HepG2 (cell line): ENCODE measurements around the gene ZNF429. TPM values are rescaled to one million over a fixed set of nuclear protein-coding genes. Genes with fewer than 3 reads are reported as not detected.

ENCODE experiments used
- ATAC-seq: fragments of 200-7000 bp; cut with Tn5 transposase; 3 replicates; pipeline ENCODE4 v1.9.1; 2020; ENCODE audit warnings: mild to moderate bottlenecking, moderate library complexity
- BruUV-seq: library from RNA; stranded (reverse); fragments of 400-500 nt; replicated peaks from 2 replicates; lab custom pipeline; 2021; lab: Mats Ljungman, UMichigan
- CTCF ChIA-PET: fragments of 300-600 bp; formaldehyde crosslinking; extraction: SDS; loops from one replicate; lab custom pipeline; 2021; ENCODE audit warnings: low total read pairs, inconsistent platforms, low intra/inter-chr PET ratio; lab: Yijun Ruan, JAX
- POLR2A ChIA-PET: fragments of 350-600 bp; sonication (Branson Sonifier 250); formaldehyde crosslinking; loops from one replicate; lab custom pipeline; 2020; ENCODE audit warnings: antibody characterized with exemption, inconsistent platforms; lab: Yijun Ruan, JAX
- DNase-seq: peaks from one replicate; pipeline ENCODE4 v3.0.0-alpha.2; 2015; ENCODE audit warnings: low spot score
- FAIRE-seq: peaks from 3 replicates; lab custom pipeline; 2011; peaks lifted over from hg19 to GRCh38; lab: Jason Lieb, UNC
- H2AFZ ChIP-seq: one replicate; pipeline ENCODE4 v1.6.1; 2011; ENCODE audit warnings: low read length, inconsistent platforms
- H3K27ac ChIP-seq: fragments of 300-600 bp; 3 replicates; pipeline ENCODE4 v1.8.0; 2011; ENCODE audit warnings: mixed run types, mild to moderate bottlenecking, mixed read lengths, low read length, inconsistent platforms; ENCODE audit not compliant: insufficient read depth; ENCODE audit errors: extremely low read length
- H3K27me3 ChIP-seq, 2 experiments: fragments of 200-600 bp in 1 of 2; 2 replicates in 1 of 2; 3 replicates in 1 of 2; pipeline versions ENCODE4 v1.6.0 to v1.8.0; 2011; ENCODE audit warnings: low read length in 2 of 2, mild to moderate bottlenecking in 2 of 2, moderate library complexity in 2 of 2, inconsistent platforms in 1 of 2; ENCODE audit not compliant: insufficient read depth in 2 of 2, control insufficient read depth in 1 of 2
- H3K36me3 ChIP-seq, 2 experiments: fragments of 200-600 bp in 1 of 2; replicated peaks in 1 of 2; 2 replicates in 1 of 2; 3 replicates in 1 of 2; pipeline versions ENCODE4 v1.5.1 to v1.8.0; 2011; ENCODE audit warnings: low read length in 2 of 2, inconsistent platforms in 1 of 2; ENCODE audit not compliant: insufficient read depth in 2 of 2, control insufficient read depth in 1 of 2
- H3K4me1 ChIP-seq: 2 replicates; pipeline ENCODE4 v1.5.1; 2012; ENCODE audit warnings: low read length, inconsistent platforms; ENCODE audit not compliant: insufficient read depth
- H3K4me2 ChIP-seq: 2 replicates; pipeline ENCODE4 v1.6.0; 2011; ENCODE audit warnings: low read depth, low read length, inconsistent platforms
- H3K4me3 ChIP-seq, 3 experiments: fragments of 200-600 bp in 1 of 3; sonication (generic), shearing (Covaris generic) in 1 of 3; replicated peaks in 1 of 3; 2 replicates each; pipeline ENCODE4 v1.5.1; 2011 to 2016; ENCODE audit warnings: low read length in 3 of 3, inconsistent platforms in 2 of 3, low read depth in 2 of 3, mild to moderate bottlenecking in 2 of 3, control low read depth in 1 of 3, mixed read lengths in 1 of 3; ENCODE audit not compliant: insufficient read depth in 1 of 3
- H3K79me2 ChIP-seq: one replicate; pipeline ENCODE4 v1.6.1; 2011; ENCODE audit warnings: low read length, inconsistent platforms; ENCODE audit not compliant: insufficient read depth
- H3K9ac ChIP-seq: 2 replicates; pipeline ENCODE4 v1.6.0; 2011; ENCODE audit warnings: mild to moderate bottlenecking, low read depth, low read length, inconsistent platforms; ENCODE audit not compliant: insufficient read depth
- H3K9me3 ChIP-seq: 2 replicates; pipeline ENCODE4 v1.5.1; 2012; ENCODE audit warnings: mild to moderate bottlenecking, low read length
- H4K20me1 ChIP-seq: 2 replicates; pipeline ENCODE4 v1.6.0; 2011; ENCODE audit warnings: inconsistent platforms, mild to moderate bottlenecking, low read length, moderate library complexity; ENCODE audit not compliant: insufficient read depth
- HDAC1 ChIP-seq: sonication (generic); formaldehyde crosslinking; IDR thresholded peaks from 2 replicates; pipeline ENCODE4 v1.5.1; 2020; ENCODE audit warnings: mild to moderate bottlenecking, missing genetic modification reagents
- MAFF ChIP-seq: IDR thresholded peaks from 2 replicates; pipeline ENCODE4 v1.6.1; 2011; ENCODE audit warnings: low read depth, low read length, improper control_type of control experiment
- MTA1 ChIP-seq: sonication (generic); formaldehyde crosslinking; IDR thresholded peaks from 2 replicates; pipeline ENCODE4 v1.4.0; 2020; ENCODE audit warnings: missing genetic modification reagents, mild to moderate bottlenecking, borderline replicate concordance
- PHF21A ChIP-seq: sonication (generic); formaldehyde crosslinking; IDR thresholded peaks from 2 replicates; pipeline ENCODE4 v1.5.0; 2020; ENCODE audit warnings: mild to moderate bottlenecking, missing genetic modification reagents
- SRY ChIP-seq: sonication (generic); formaldehyde crosslinking; IDR thresholded peaks from 2 replicates; pipeline ENCODE4 v1.8.0; 2022; ENCODE audit warnings: mild to moderate bottlenecking, missing genetic modification reagents
- SSRP1 ChIP-seq: IDR thresholded peaks from 2 replicates; pipeline ENCODE4 v1.6.1; 2016; ENCODE audit warnings: control low read depth
- TERF1 ChIP-seq: sonication (generic); formaldehyde crosslinking; IDR thresholded peaks from 2 replicates; pipeline ENCODE4 v1.8.0; 2022; ENCODE audit warnings: mild to moderate bottlenecking, missing genetic modification reagents, moderate library complexity
- YEATS2 ChIP-seq: sonication (generic); formaldehyde crosslinking; IDR thresholded peaks from 2 replicates; pipeline ENCODE4 v1.4.0; 2020; ENCODE audit warnings: missing genetic modification reagents, borderline replicate concordance
- ZNF280D ChIP-seq: sonication (generic); formaldehyde crosslinking; IDR thresholded peaks from 2 replicates; pipeline ENCODE4 v1.5.1; 2020; ENCODE audit warnings: mild to moderate bottlenecking, missing genetic modification reagents
- ZNF709 ChIP-seq: sonication (generic); formaldehyde crosslinking; IDR thresholded peaks from 2 replicates; pipeline ENCODE4 v1.5.0; 2020; ENCODE audit warnings: mild to moderate bottlenecking, missing genetic modification reagents
- ZNF788 ChIP-seq: sonication (generic); formaldehyde crosslinking; IDR thresholded peaks from 2 replicates; pipeline ENCODE4 v1.5.0; 2020; ENCODE audit warnings: mild to moderate bottlenecking, missing genetic modification reagents, borderline replicate concordance
- WGBS: methylation state at CpG from one replicate; pipeline ENCODE4 v1.1.6; 2017; ENCODE audit warnings: low lambda C conversion rate; 5-methylcytosine and 5-hydroxymethylcytosine counted together
- in situ Hi-C: cut with HindIII; loops from 2 replicates; pipeline ENCODE4 v1.10.0; 2017; ENCODE audit warnings: low pct_unique_long_range_greater_than_20kb; ENCODE audit not compliant: extremely low pct_ligation_motif_present
- intact Hi-C: fragments of 100-400 bp; cut with micrococcal nuclease; formaldehyde crosslinking; loops from one replicate; pipeline ENCODE4 v1.10.0; 2022; ENCODE audit not compliant: unreplicated experiment
- polyA plus RNA-seq, 8 experiments: library from polyadenylated mRNA; depleted of rRNA in 3 of 8; stranded (reverse) in 7 of 8; unstranded in 1 of 8; fragments of >200 nt; fragmentation: Illumina TruSeq in 4 of 8; extraction: Trizol in 4 of 8; gene quantifications; 2 replicates each; pipeline versions ENCODE4 v1.2.1 to v1.2.3, GENCODE V29; 2011 to 2016; ENCODE audit warnings: low read depth in 4 of 8, missing spikeins in 1 of 8, mixed read lengths in 1 of 8; ENCODE audit not compliant: insufficient read depth in 1 of 8
- total RNA-seq, 5 experiments: library from RNA; depleted of rRNA; stranded (reverse); fragments of >200 nt; fragmentation: Illumina TruSeq; extraction: Trizol; gene quantifications; 2 replicates each; pipeline ENCODE4 v1.2.3, GENCODE V29; 2016; ENCODE audit warnings: low read depth in 1 of 5
- TF ChIP-seq, protein P1 (sequence below): sonication (generic); formaldehyde crosslinking; IDR thresholded peaks from 2 replicates; pipeline ENCODE4 v1.9.0; 2021; ENCODE audit warnings: missing genetic modification reagents, borderline replicate concordance
- TF ChIP-seq, protein P2 (sequence below): sonication (generic); formaldehyde crosslinking; IDR thresholded peaks from 2 replicates; pipeline ENCODE4 v1.8.0; 2023; ENCODE audit warnings: mild to moderate bottlenecking, missing genetic modification reagents
- TF ChIP-seq, protein P3 (sequence below): sonication (generic); formaldehyde crosslinking; IDR thresholded peaks from 2 replicates; pipeline ENCODE4 v1.8.0; 2022; ENCODE audit warnings: mild to moderate bottlenecking, missing genetic modification reagents

The ZNF429 gene
- total and polyA plus RNA-seq, 2 of the 13 experiments (the other 11 are each of a cell fraction or from before 2014, with no cell fraction given), result 3.3 to 3.4 TPM

DNA sequence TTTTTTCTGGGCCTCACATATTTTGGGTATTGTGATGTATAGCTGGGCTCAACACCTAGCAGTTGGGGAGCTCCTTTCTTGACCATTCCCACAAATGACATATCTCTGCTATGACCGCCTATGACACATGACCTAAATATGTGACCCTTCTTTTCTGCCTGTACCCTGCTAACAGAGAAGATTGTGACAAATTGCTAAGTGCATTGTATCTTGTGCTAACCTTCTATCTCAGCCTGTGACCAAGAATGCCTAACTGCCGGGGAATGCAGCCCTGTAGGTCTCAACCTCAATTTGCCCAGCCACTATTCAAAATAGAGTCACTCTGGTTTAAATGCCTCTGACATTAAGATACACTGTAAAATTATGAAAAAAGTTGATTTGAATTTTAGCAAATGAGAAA lies 6.8 kb upstream of the ZNF429 start (continued):
- TF ChIP-seq TERF1 (CRISPR knock-in tag) (no peak), SSRP1 (no peak)

DNA sequence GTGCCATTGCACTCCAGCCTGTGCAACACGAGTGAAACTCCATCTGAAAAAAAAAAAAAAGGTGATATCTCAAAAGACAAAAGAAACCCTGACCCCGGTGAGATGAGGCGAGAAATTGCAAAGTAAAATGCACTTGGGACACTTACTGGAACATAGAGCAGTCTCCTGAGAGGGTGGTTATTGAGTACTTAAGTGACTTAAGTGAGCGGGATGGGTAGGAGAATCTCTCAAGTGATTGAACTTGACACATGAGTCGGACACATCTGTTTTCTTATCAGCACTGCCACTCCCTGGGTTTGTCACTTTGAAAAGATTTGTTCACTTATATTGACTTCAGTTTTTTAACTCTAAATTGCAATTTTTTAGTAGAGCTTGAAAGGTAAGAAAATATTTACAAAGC lies 2.8 kb downstream of the ZNF429 start:
- intact Hi-C loops (no loop called here), in situ Hi-C loops (no loop called here)
- H3K4me3 ChIP-seq, result no peak overlapping the region
- H3K4me2 ChIP-seq, result no peak overlapping the region
- WGBS, result 67% methylated on average over 5 of the region's 5 CpGs
- H3K9ac ChIP-seq, result no peak overlapping the region
- no peaks in the 10 kb centered on the region for H3K36me3 ChIP-seq
- no peak for FAIRE-seq
- ChIA-PET POLR2A (no interaction called here), CTCF (no interaction called here)
- H3K27ac ChIP-seq, result no peak overlapping the region
- BruUV-seq, result no TSS peak
- H3K27me3 ChIP-seq, result no peaks in the 10 kb centered on the region; a peak in 1 of 5 replicates
- peaks cover 24% of the 10 kb centered on the region; the same call in 1 of the 2 replicates for H3K9me3 ChIP-seq
- H3K79me2 ChIP-seq, result no peaks in the 10 kb centered on the region
- no peak for DNase-seq
- no peaks in the 10 kb centered on the region for H4K20me1 ChIP-seq
- no peak overlapping the region for H2AFZ ChIP-seq
- ATAC-seq, result no peak
- no peaks in the 10 kb centered on the region for H3K4me1 ChIP-seq
- TF ChIP-seq MTA1 (CRISPR knock-in tag), result no peak
- TF ChIP-seq ZNF788 (CRISPR knock-in tag), result no peak
- TF ChIP-seq, protein P1, sequence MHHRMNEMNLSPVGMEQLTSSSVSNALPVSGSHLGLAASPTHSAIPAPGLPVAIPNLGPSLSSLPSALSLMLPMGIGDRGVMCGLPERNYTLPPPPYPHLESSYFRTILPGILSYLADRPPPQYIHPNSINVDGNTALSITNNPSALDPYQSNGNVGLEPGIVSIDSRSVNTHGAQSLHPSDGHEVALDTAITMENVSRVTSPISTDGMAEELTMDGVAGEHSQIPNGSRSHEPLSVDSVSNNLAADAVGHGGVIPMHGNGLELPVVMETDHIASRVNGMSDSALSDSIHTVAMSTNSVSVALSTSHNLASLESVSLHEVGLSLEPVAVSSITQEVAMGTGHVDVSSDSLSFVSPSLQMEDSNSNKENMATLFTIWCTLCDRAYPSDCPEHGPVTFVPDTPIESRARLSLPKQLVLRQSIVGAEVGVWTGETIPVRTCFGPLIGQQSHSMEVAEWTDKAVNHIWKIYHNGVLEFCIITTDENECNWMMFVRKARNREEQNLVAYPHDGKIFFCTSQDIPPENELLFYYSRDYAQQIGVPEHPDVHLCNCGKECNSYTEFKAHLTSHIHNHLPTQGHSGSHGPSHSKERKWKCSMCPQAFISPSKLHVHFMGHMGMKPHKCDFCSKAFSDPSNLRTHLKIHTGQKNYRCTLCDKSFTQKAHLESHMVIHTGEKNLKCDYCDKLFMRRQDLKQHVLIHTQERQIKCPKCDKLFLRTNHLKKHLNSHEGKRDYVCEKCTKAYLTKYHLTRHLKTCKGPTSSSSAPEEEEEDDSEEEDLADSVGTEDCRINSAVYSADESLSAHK (CRISPR knock-in tag), result no peak
- TF ChIP-seq HDAC1 (CRISPR knock-in tag), result no peak
- TF ChIP-seq ZNF280D (CRISPR knock-in tag), result no peak
- TF ChIP-seq MAFF, result no peak
- TF ChIP-seq YEATS2 (CRISPR knock-in tag), result no peak
- TF ChIP-seq SRY (CRISPR knock-in tag), result no peak
- TF ChIP-seq PHF21A (CRISPR knock-in tag), result no peak
- TF ChIP-seq, protein P2, sequence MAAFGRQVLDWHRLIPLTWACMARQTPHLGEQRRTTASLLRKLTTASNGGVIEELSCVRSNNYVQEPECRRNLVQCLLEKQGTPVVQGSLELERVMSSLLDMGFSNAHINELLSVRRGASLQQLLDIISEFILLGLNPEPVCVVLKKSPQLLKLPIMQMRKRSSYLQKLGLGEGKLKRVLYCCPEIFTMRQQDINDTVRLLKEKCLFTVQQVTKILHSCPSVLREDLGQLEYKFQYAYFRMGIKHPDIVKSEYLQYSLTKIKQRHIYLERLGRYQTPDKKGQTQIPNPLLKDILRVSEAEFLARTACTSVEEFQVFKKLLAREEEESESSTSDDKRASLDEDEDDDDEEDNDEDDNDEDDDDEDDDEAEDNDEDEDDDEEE, result no peak
- no peak for TF ChIP-seq ZNF709 (CRISPR knock-in tag)
- TF ChIP-seq, protein P3, sequence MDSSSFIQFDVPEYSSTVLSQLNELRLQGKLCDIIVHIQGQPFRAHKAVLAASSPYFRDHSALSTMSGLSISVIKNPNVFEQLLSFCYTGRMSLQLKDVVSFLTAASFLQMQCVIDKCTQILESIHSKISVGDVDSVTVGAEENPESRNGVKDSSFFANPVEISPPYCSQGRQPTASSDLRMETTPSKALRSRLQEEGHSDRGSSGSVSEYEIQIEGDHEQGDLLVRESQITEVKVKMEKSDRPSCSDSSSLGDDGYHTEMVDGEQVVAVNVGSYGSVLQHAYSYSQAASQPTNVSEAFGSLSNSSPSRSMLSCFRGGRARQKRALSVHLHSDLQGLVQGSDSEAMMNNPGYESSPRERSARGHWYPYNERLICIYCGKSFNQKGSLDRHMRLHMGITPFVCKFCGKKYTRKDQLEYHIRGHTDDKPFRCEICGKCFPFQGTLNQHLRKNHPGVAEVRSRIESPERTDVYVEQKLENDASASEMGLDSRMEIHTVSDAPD, result no peak
